NCI-H1092 treated with DMSO at 0.1 percent for 48 hours (cell line): ENCODE measurements around the gene FERMT2.
A peak's percentile ranks its signal among the peaks of the same experiment; 100 is the strongest.

Experiments used
- DNase-seq: peaks from one replicate; lab custom pipeline; 2025; lab: John Stamatoyannopoulos, UW

FERMT2 gene

GRCh38 chr14:52862632-52863333 is 88.1 kb downstream of the FERMT2 start:
- no peak for DNase-seq

GRCh38 chr14:52861403-52861802 is 89.4 kb downstream of the FERMT2 start:
- no peak for DNase-seq

GRCh38 chr14:52860910-52861309 is 89.9 kb downstream of the FERMT2 start:
- no peak for DNase-seq

- no peak for DNase-seq
Observed at GRCh38 chr14:52860209-52860608, 90.6 kb downstream of the FERMT2 start.

- no peak for DNase-seq
Observed at GRCh38 chr14:52856139-52856538, 94.7 kb downstream of the FERMT2 start.

GRCh38 chr14:52853522-52853854 is 97.4 kb downstream of the FERMT2 start:
- no peak for DNase-seq

- no peak for DNase-seq
Observed at GRCh38 chr14:52852810-52853521, 97.9 kb downstream of the FERMT2 start.

- DNase-seq = no peak
Observed at GRCh38 chr14:52850451-52850909, 100.4 kb downstream of the FERMT2 start.

GRCh38 chr14:52848626-52849025 is 102.2 kb downstream of the FERMT2 start:
- DNase-seq = no peak

GRCh38 chr14:52846591-52846990 is 104.3 kb downstream of the FERMT2 start:
- no peak for DNase-seq

- DNase-seq = no peak
Observed at GRCh38 chr14:52845081-52845480, 105.8 kb downstream of the FERMT2 start.

- no peak for DNase-seq
Observed at GRCh38 chr14:52844262-52845060, 106.4 kb downstream of the FERMT2 start.

- DNase-seq = no peak
Observed at GRCh38 chr14:52840877-52841276, 110.0 kb downstream of the FERMT2 start.

- no peak for DNase-seq
Observed at GRCh38 chr14:52837451-52837850, 113.4 kb downstream of the FERMT2 start.

- DNase-seq = no peak
Observed at GRCh38 chr14:52836063-52836462, 114.8 kb downstream of the FERMT2 start.

- peak; percentile 33 for DNase-seq
Observed at GRCh38 chr14:52835122-52835903, 115.5 kb downstream of the FERMT2 start.

GRCh38 chr14:52834440-52834842 is 116.4 kb downstream of the FERMT2 start:
- DNase-seq = no peak

GRCh38 chr14:52833891-52834290 is 117.0 kb downstream of the FERMT2 start:
- DNase-seq = no peak

GRCh38 chr14:52829527-52830185 is 121.2 kb downstream of the FERMT2 start:
- no peak for DNase-seq

- DNase-seq = no peak
Observed at GRCh38 chr14:52827426-52827825, 123.4 kb downstream of the FERMT2 start.

- DNase-seq = no peak
Observed at GRCh38 chr14:52825085-52825484, 125.8 kb downstream of the FERMT2 start.
